ENCODE results near the gene LILRB4.

The LILRB4 gene

GRCh38 chr19:54665530-54665929 lies 2.7 kb downstream of the LILRB4 start:
- H3K27ac ChIP-seq (ENCODE audit: poor library complexity, severe bottlenecking): no peak overlapping the region
- DNase-seq (ENCODE audit: low spot score) (no peak), ATAC-seq (ENCODE audit: low read depth) (no peak)
- no peaks in the 10 kb centered on the region for H3K9me3 ChIP-seq (ENCODE audit: severe bottlenecking)
- H3K4me3 ChIP-seq (ENCODE audit: severe bottlenecking): no peak overlapping the region
- TF ChIP-seq, protein P1, sequence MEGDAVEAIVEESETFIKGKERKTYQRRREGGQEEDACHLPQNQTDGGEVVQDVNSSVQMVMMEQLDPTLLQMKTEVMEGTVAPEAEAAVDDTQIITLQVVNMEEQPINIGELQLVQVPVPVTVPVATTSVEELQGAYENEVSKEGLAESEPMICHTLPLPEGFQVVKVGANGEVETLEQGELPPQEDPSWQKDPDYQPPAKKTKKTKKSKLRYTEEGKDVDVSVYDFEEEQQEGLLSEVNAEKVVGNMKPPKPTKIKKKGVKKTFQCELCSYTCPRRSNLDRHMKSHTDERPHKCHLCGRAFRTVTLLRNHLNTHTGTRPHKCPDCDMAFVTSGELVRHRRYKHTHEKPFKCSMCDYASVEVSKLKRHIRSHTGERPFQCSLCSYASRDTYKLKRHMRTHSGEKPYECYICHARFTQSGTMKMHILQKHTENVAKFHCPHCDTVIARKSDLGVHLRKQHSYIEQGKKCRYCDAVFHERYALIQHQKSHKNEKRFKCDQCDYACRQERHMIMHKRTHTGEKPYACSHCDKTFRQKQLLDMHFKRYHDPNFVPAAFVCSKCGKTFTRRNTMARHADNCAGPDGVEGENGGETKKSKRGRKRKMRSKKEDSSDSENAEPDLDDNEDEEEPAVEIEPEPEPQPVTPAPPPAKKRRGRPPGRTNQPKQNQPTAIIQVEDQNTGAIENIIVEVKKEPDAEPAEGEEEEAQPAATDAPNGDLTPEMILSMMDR (IDR thresholded peaks at IDR 0.05; ENCODE audit: poor library complexity, severe bottlenecking): no peak
- H3K4me1 ChIP-seq (ENCODE audit: insufficient read depth, poor library complexity, severe bottlenecking): no peaks in the 10 kb centered on the region
- H3K27me3 ChIP-seq (ENCODE audit: insufficient read depth, poor library complexity, severe bottlenecking): no peaks in the 10 kb centered on the region
- no peaks in the 10 kb centered on the region for H3K36me3 ChIP-seq (ENCODE audit: low read depth)

DNA sequence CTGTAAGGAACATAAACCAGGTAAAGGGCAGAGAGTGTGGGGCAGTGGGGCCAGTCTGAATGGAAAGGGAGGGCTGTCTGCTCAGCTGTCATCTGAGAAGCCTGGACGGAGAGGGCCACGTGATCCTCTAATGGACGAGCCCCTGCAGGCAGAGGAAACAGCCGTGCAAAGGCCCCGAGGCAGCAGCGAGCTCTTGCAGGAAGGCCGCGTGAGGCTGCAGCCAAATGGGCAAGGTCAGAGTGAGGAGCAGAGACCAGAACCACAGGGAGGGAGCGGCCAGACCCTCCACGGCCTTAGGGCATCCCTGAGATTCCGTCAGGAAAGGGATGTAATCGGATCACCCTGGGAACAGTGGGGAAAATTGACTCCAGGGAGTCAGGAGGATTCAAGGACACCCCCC lies 4.4 kb downstream of the LILRB4 start:
- H3K9me3 ChIP-seq (ENCODE audit: severe bottlenecking): no peaks in the 10 kb centered on the region
- TF ChIP-seq, protein P1 (IDR thresholded peaks at IDR 0.05; ENCODE audit: poor library complexity, severe bottlenecking): no peak
- ATAC-seq (ENCODE audit: low read depth) (no peak), DNase-seq (ENCODE audit: low spot score) (no peak)
- no peak overlapping the region for H3K27ac ChIP-seq (ENCODE audit: poor library complexity, severe bottlenecking)
- H3K27me3 ChIP-seq (ENCODE audit: insufficient read depth, poor library complexity, severe bottlenecking): no peaks in the 10 kb centered on the region
- H3K4me3 ChIP-seq (ENCODE audit: severe bottlenecking): no peak overlapping the region
- H3K4me1 ChIP-seq (ENCODE audit: insufficient read depth, poor library complexity, severe bottlenecking): no peaks in the 10 kb centered on the region
- H3K36me3 ChIP-seq (ENCODE audit: low read depth): no peaks in the 10 kb centered on the region

DNA sequence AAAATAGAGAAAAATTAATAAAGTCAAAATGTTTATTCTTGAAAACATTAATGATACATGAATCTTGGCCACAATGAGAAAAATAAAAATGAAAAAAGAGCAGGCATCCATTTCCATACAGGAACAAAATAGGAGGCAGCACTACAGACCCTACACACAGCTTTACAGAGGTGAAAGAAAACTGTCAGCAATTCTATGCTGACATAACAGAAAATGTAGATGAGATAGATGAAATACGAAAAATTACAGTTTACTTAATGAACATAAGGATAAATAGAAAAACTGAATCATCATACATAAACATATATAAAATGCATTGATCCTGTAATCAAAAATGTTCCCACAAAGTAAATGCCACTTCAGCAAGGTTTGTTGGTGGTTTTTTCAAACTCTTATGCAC lies 5.6 kb downstream of the LILRB4 start:
- Histone ChIP-seq H3K4me1 (ENCODE audit: insufficient read depth, poor library complexity, severe bottlenecking) (no peaks in the 10 kb centered on the region), H3K36me3 (ENCODE audit: low read depth) (no peaks in the 10 kb centered on the region), H3K27ac (ENCODE audit: poor library complexity, severe bottlenecking) (no peak overlapping the region), H3K9me3 (ENCODE audit: severe bottlenecking) (no peaks in the 10 kb centered on the region), H3K4me3 (ENCODE audit: severe bottlenecking) (no peak overlapping the region), H3K27me3 (ENCODE audit: insufficient read depth, poor library complexity, severe bottlenecking) (no peaks in the 10 kb centered on the region)
- DNase-seq (ENCODE audit: low spot score) (no peak), ATAC-seq (ENCODE audit: low read depth) (no peak)
- TF ChIP-seq, protein P1 (IDR thresholded peaks at IDR 0.05; ENCODE audit: poor library complexity, severe bottlenecking): no peak

- Histone ChIP-seq H3K4me1 (ENCODE audit: insufficient read depth, poor library complexity, severe bottlenecking) (no peaks in the 10 kb centered on the region), H3K27me3 (ENCODE audit: insufficient read depth, poor library complexity, severe bottlenecking) (no peaks in the 10 kb centered on the region), H3K4me3 (ENCODE audit: severe bottlenecking) (no peak overlapping the region), H3K9me3 (ENCODE audit: severe bottlenecking) (no peaks in the 10 kb centered on the region), H3K27ac (ENCODE audit: poor library complexity, severe bottlenecking) (no peak overlapping the region), H3K36me3 (ENCODE audit: low read depth) (no peaks in the 10 kb centered on the region)
- TF ChIP-seq, protein P1 (IDR thresholded peaks at IDR 0.05; ENCODE audit: poor library complexity, severe bottlenecking): no peak
- DNase-seq (ENCODE audit: low spot score) (no peak), ATAC-seq (ENCODE audit: low read depth) (no peak)
Measured at GRCh38 chr19:54670576-54671357, 8.0 kb downstream of the LILRB4 start.

- no peaks in the 10 kb centered on the region for H3K27me3 ChIP-seq (ENCODE audit: insufficient read depth, poor library complexity, severe bottlenecking)
- no peak overlapping the region for H3K4me3 ChIP-seq (ENCODE audit: severe bottlenecking)
- no peak for ATAC-seq (ENCODE audit: low read depth)
- H3K4me1 ChIP-seq (ENCODE audit: insufficient read depth, poor library complexity, severe bottlenecking): no peaks in the 10 kb centered on the region
- H3K27ac ChIP-seq (ENCODE audit: poor library complexity, severe bottlenecking): no peak overlapping the region
- TF ChIP-seq, protein P1 (IDR thresholded peaks at IDR 0.05; ENCODE audit: poor library complexity, severe bottlenecking): no peak
- H3K36me3 ChIP-seq (ENCODE audit: low read depth): no peaks in the 10 kb centered on the region
- no peaks in the 10 kb centered on the region for H3K9me3 ChIP-seq (ENCODE audit: severe bottlenecking)
- DNase-seq (ENCODE audit: low spot score): no peak
Measured at GRCh38 chr19:54673222-54673621, 10.4 kb downstream of the LILRB4 start.
